Activated naive CD4-positive, alpha-beta T cell treated with anti-CD3 and anti-CD28 coated beads, Interleukin-2, amount 50 U/mL, for 16 hours (primary cell): Measurements from ENCODE around the gene B3GALT5.
A peak's percentile ranks its signal among the peaks of the same experiment; 100 is the strongest.

ENCODE experiments used
- DNase-seq: peaks from one replicate; pipeline ENCODE4 v3.0.0-alpha.2; 2020

The B3GALT5 gene

GRCh38 chr21:39707316-39707715, 94.6 kb downstream of the B3GALT5 start:
- DNase-seq, result no peak

GRCh38 chr21:39710866-39711265, 98.1 kb downstream of the B3GALT5 start:
- no peak for DNase-seq

- no peak for DNase-seq
Observed at GRCh38 chr21:39712273-39712672, 99.5 kb downstream of the B3GALT5 start.

- no peak for DNase-seq
Observed at GRCh38 chr21:39712976-39713375, 100.2 kb downstream of the B3GALT5 start.

GRCh38 chr21:39713905-39714304, 101.2 kb downstream of the B3GALT5 start:
- DNase-seq, result no peak

GRCh38 chr21:39714331-39714730, 101.6 kb downstream of the B3GALT5 start:
- no peak for DNase-seq

GRCh38 chr21:39715804-39716397, 103.2 kb downstream of the B3GALT5 start:
- DNase-seq, result peak; percentile 19

- DNase-seq, result no peak
Observed at GRCh38 chr21:39720126-39720778, 107.5 kb downstream of the B3GALT5 start.

- no peak for DNase-seq
Observed at GRCh38 chr21:39721885-39722284, 109.1 kb downstream of the B3GALT5 start.
